ENCODE measurements around the gene HP1BP3.

Gene HP1BP3

GRCh38 chr1:20693623-20694022 lies 93.5 kb downstream of the HP1BP3 start:
- TF ChIP-seq TEAD4 (IDR thresholded peaks at IDR 0.05) (no peak), CEBPB (IDR thresholded peaks at IDR 0.05) (no peak), EGR1 (IDR thresholded peaks at IDR 0.05) (no peak), NFIC (IDR thresholded peaks at IDR 0.05) (no peak), USF1 (IDR thresholded peaks at IDR 0.05) (no peak), REST (IDR thresholded peaks at IDR 0.05; ENCODE audit: low read depth) (no peak), CREB1 (IDR thresholded peaks at IDR 0.05; ENCODE audit: low read depth) (no peak), FOXM1 (IDR thresholded peaks at IDR 0.05; ENCODE audit: borderline replicate concordance, low read depth) (no peak)
